Measurements from ENCODE around the gene HM13. TPM values are rescaled to one million over a fixed set of nuclear protein-coding genes. Genes with fewer than 3 reads are reported as not detected.
A peak's percentile ranks its signal among the peaks of the same experiment; 100 is the strongest.

Gene HM13
- total and polyA plus RNA-seq, 9 of the 15 experiments (the other 6 are each of a cell fraction or from before 2014, with no cell fraction given) = 7.7 to 136 (median 74.5) TPM

DNA sequence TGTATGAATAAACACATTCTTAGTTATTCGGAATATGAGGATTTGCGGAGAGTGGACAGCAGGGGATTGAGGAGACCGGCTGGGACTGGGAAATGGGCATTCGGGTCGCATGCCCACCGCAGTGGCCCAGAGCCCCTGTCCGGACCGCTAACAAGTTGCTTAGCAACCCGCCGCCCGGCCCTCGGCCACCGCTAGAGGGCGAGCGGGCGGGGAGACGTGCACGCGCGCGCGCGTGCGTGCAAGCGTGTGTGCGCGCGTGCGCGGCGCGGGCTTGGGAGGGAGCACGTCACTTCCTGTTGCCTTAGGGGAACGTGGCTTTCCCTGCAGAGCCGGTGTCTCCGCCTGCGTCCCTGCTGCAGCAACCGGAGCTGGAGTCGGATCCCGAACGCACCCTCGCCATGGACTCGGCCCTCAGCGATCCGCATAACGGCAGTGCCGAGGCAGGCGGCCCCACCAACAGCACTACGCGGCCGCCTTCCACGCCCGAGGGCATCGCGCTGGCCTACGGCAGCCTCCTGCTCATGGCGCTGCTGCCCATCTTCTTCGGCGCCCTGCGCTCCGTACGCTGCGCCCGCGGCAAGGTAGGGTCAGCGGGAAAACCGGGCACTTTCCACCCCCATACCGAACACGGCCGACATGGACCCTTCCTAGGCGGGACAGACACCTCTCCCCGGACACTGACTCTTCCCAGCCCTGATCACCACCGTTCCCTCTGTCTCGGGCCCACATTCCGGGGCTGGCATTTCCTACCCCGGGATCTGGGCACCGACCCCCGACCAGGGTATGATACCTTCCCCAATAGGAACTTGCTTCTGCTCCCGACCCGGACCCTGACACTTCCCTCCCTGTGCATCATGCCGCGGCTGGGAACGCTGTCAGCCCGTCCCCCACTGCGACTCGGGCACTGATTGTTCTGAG, at the start of gene HM13 (continued):
- TF ChIP-seq ATF4 (CRISPR knock-in tag; IDR thresholded peaks at IDR 0.05) (no peak), ZNF274 (IDR thresholded peaks at IDR 0.05; ENCODE audit: borderline replicate concordance, low read depth, low read length) (no peak), NR1H2 (CRISPR knock-in tag; IDR thresholded peaks at IDR 0.05) (no peak; the same call in 1 of the 2 replicates), HNRNPL (IDR thresholded peaks at IDR 0.05; ENCODE audit: low read depth, low read length) (no peak), CSDE1 (IDR thresholded peaks at IDR 0.05) (peak in 1 of 2 experiments; percentile 53; a peak in 1 of 4 replicates), ZNF444 (CRISPR knock-in tag; IDR thresholded peaks at IDR 0.05) (no peak), ZKSCAN1 (IDR thresholded peaks at IDR 0.05; ENCODE audit: low read depth, low read length) (peak; percentile 64; the same call in 1 of the 2 replicates), ZNF699 (CRISPR knock-in tag; IDR thresholded peaks at IDR 0.05; ENCODE audit: insufficient replicate concordance) (no peak), MAZ (CRISPR knock-in tag; conservative IDR thresholded peaks at IDR 0.05 in 1 of 2, IDR thresholded peaks at IDR 0.05 in 1 of 2) (peak; percentile 11 to 81; a peak in 3 of 4 replicates), CEBPB (tag; IDR thresholded peaks at IDR 0.05) (no peak), KLF16 (IDR thresholded peaks at IDR 0.05) (no peak), ZBTB8A (IDR thresholded peaks at IDR 0.05; ENCODE audit: partially characterized antibody) (no peak), ZNF280B (CRISPR knock-in tag; IDR thresholded peaks at IDR 0.05) (no peak), MXD1 (CRISPR knock-in tag; IDR thresholded peaks at IDR 0.05; ENCODE audit: borderline replicate concordance, poor library complexity, severe bottlenecking) (peak; percentile 17), RAD21 (CRISPR knock-in tag; conservative IDR thresholded peaks at IDR 0.05 in 1 of 2, IDR thresholded peaks at IDR 0.05 in 1 of 2) (no peak)
- TF ChIP-seq, protein P1, sequence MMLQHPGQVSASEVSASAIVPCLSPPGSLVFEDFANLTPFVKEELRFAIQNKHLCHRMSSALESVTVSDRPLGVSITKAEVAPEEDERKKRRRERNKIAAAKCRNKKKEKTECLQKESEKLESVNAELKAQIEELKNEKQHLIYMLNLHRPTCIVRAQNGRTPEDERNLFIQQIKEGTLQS (IDR thresholded peaks at IDR 0.05) = no peak
- TF ChIP-seq, protein P1 (CRISPR knock-in tag; conservative IDR thresholded peaks at IDR 0.05) = no peak
- TF ChIP-seq, protein P2, sequence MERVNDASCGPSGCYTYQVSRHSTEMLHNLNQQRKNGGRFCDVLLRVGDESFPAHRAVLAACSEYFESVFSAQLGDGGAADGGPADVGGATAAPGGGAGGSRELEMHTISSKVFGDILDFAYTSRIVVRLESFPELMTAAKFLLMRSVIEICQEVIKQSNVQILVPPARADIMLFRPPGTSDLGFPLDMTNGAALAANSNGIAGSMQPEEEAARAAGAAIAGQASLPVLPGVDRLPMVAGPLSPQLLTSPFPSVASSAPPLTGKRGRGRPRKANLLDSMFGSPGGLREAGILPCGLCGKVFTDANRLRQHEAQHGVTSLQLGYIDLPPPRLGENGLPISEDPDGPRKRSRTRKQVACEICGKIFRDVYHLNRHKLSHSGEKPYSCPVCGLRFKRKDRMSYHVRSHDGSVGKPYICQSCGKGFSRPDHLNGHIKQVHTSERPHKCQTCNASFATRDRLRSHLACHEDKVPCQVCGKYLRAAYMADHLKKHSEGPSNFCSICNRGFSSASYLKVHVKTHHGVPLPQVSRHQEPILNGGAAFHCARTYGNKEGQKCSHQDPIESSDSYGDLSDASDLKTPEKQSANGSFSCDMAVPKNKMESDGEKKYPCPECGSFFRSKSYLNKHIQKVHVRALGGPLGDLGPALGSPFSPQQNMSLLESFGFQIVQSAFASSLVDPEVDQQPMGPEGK (CRISPR knock-in tag; IDR thresholded peaks at IDR 0.05; ENCODE audit: borderline replicate concordance) = no peak
- TF ChIP-seq, protein P3, sequence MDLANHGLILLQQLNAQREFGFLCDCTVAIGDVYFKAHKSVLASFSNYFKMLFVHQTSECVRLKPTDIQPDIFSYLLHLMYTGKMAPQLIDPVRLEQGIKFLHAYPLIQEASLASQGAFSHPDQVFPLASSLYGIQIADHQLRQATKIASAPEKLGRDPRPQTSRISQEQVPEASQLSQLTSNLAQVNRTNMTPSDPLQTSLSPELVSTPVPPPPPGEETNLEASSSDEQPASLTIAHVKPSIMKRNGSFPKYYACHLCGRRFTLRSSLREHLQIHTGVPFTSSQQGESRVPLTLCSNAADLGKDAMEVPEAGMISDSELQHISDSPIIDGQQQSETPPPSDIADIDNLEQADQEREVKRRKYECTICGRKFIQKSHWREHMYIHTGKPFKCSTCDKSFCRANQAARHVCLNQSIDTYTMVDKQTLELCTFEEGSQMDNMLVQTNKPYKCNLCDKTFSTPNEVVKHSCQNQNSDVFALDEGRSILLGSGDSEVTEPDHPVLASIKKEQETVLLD (IDR thresholded peaks at IDR 0.05) = 0 out of 2 replicates have a peak, but pooled peaks have one; percentile 47
